AG04449 (cell line): Measurements from ENCODE around the gene AGAP1.
A peak's percentile ranks its signal among the peaks of the same experiment; 100 is the strongest.

Source experiments
- CTCF ChIA-PET: fragments of 350-600 bp; formaldehyde crosslinking; extraction: SDS; loops from one replicate; lab custom pipeline; 2021; ENCODE audit warnings: antibody characterized with exemption; lab: Yijun Ruan, JAX
- POLR2A ChIA-PET: fragments of 400-600, 350-600 bp; formaldehyde crosslinking; extraction: SDS; loops from one replicate; lab custom pipeline; 2020; ENCODE audit warnings: antibody characterized with exemption, inconsistent platforms; lab: Yijun Ruan, JAX
- DNase-seq: peaks from one replicate; pipeline ENCODE4 v3.0.0-alpha.2; 2010; ENCODE audit warnings: low read depth, low spot score
- H3K4me3 ChIP-seq: 2 replicates; pipeline ENCODE4 v1.5.1; 2011; ENCODE audit warnings: low read depth, mild to moderate bottlenecking, control low read depth, low read length
- CTCF ChIP-seq: IDR thresholded peaks from one replicate; pipeline ENCODE4 v1.5.1; 2011; ENCODE audit warnings: mild to moderate bottlenecking, moderate library complexity, low read length, control low read depth, inconsistent platforms; ENCODE audit not compliant: insufficient read depth; ENCODE audit errors: missing control alignments

The AGAP1 gene

DNA sequence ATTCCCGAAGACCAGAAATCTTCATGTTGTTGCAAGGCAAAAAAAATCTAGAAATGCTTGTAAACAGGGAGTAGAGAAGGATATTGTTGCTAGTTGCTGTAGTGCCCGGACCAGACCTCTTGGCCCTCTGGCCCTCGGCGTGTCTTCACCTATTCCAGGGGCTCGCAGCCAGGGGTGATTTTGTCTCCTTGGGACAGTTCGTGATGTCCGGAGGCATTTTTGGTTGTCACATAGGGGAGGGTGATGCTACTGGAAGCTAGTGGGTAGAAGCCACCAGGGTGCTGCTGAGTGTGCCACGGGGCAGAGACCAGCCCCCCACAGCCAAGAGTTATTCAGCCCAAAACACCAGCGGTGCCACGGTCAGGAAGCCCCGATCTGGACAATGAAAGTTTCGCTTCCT lies 443.7 kb downstream of the AGAP1 start:
- no peak for TF ChIP-seq CTCF
- H3K4me3 ChIP-seq, result no peak overlapping the region
- POLR2A ChIA-PET, result no interaction called here
- CTCF ChIA-PET, result interaction anchor here (1.4 kb wide), 1 partner anchor 241 kb away, joined by 3 read pairs; no protein-coding TSS in a partner anchor
- no peak for DNase-seq

- CTCF ChIA-PET, result no interaction called here
- TF ChIP-seq CTCF, result no peak
Measured at GRCh38 chr2:235937936-235938335, 444.1 kb downstream of the AGAP1 start.

GRCh38 chr2:235938611-235939010 lies 444.8 kb downstream of the AGAP1 start:
- no peak overlapping the region for H3K4me3 ChIP-seq
- no peak for TF ChIP-seq CTCF
- POLR2A ChIA-PET, result no interaction called here
- DNase-seq, result no peak
- CTCF ChIA-PET, result no interaction called here

More at GRCh38 chr2:235937936-235938335, 444.1 kb downstream of the AGAP1 start:
- POLR2A ChIA-PET, result no interaction called here
- no peak overlapping the region for H3K4me3 ChIP-seq
- DNase-seq, result no peak

- ChIA-PET POLR2A (no interaction called here), CTCF (interaction anchor here (1.3 kb wide), 1 partner anchor 241 kb away, joined by 5 read pairs; no protein-coding TSS in a partner anchor)
- DNase-seq, result peak; percentile 38
- no peak for TF ChIP-seq CTCF
- no peak overlapping the region for H3K4me3 ChIP-seq
Measured at GRCh38 chr2:235939471-235939870, 445.6 kb downstream of the AGAP1 start.

GRCh38 chr2:235940330-235940729 lies 446.5 kb downstream of the AGAP1 start:
- ChIA-PET POLR2A (no interaction called here), CTCF (interaction anchor here (1.3 kb wide), 1 partner anchor 240 kb away, joined by 5 read pairs; no protein-coding TSS in a partner anchor)
- peak; percentile 86 for DNase-seq
- TF ChIP-seq CTCF, result no peak
- no peak overlapping the region for H3K4me3 ChIP-seq

GRCh38 chr2:235944591-235944990 lies 450.7 kb downstream of the AGAP1 start:
- ChIA-PET CTCF (interaction anchor here (1.5 kb wide), 1 partner anchor 11 kb away, joined by 3 read pairs; no protein-coding TSS in a partner anchor), POLR2A (no interaction called here)
- TF ChIP-seq CTCF, result no peak

More at GRCh38 chr2:235944591-235944990, 450.7 kb downstream of the AGAP1 start:
- DNase-seq, result no peak
- H3K4me3 ChIP-seq, result no peak overlapping the region
